HEK293 (cell line): Measurements from ENCODE around the gene MAN1C1.
A peak's percentile ranks its signal among the peaks of the same experiment; 100 is the strongest.

Source experiments
- CTCF ChIA-PET: fragments of 350-600 bp; formaldehyde crosslinking; extraction: SDS; loops from one replicate; lab custom pipeline; 2021; ENCODE audit warnings: antibody characterized with exemption; lab: Yijun Ruan, JAX
- POLR2A ChIA-PET: fragments of 300-600 bp; formaldehyde crosslinking; extraction: SDS; loops from one replicate; lab custom pipeline; 2020; ENCODE audit warnings: antibody characterized with exemption, inconsistent platforms; lab: Yijun Ruan, JAX
- H3K27ac ChIP-seq: fragments of 200-500 bp; sonication (Bioruptor generic); 2 replicates; pipeline ENCODE4 v1.5.1; 2014; ENCODE audit warnings: low read depth, low read length, control low read depth, inconsistent platforms; ENCODE audit errors: extremely low read depth
- H3K36me3 ChIP-seq, 2 experiments: fragments of 200-500 bp in 1 of 2; sonication (Bioruptor generic) in 1 of 2; 1 replicate in 1 of 2; 2 replicates in 1 of 2; pipeline ENCODE4 v1.5.1; 2014 to 2017; ENCODE audit warnings: inconsistent platforms in 2 of 2, low read length in 2 of 2; ENCODE audit not compliant: control insufficient read depth in 2 of 2, insufficient read depth in 1 of 2
- H3K4me1 ChIP-seq: fragments of 200-500 bp; sonication (Bioruptor generic); 2 replicates; pipeline ENCODE4 v1.5.1; 2014; ENCODE audit warnings: mild to moderate bottlenecking, low read length, inconsistent platforms; ENCODE audit not compliant: control insufficient read depth, insufficient read depth
- H3K4me3 ChIP-seq: 2 replicates; pipeline ENCODE4 v1.5.1; 2011; ENCODE audit warnings: low read depth, mild to moderate bottlenecking, control low read depth, low read length, moderate library complexity
- H3K9me3 ChIP-seq: fragments of 200-500 bp; sonication (Bioruptor generic); 2 replicates; pipeline ENCODE4 v1.5.1; 2014; ENCODE audit warnings: low read depth, low read length, inconsistent platforms; ENCODE audit not compliant: control insufficient read depth, insufficient read depth
- BCL11B ChIP-seq: fragments of 450-650 bp; formaldehyde crosslinking; IDR thresholded peaks from 2 replicates; pipeline ENCODE4 v1.5.1; 2016; ENCODE audit warnings: low read depth, missing biosample characterization, missing genetic modification characterization
- GLIS2 ChIP-seq: fragments of 450-650 bp; formaldehyde crosslinking; IDR thresholded peaks from 2 replicates; pipeline ENCODE4 v1.5.1; 2016; ENCODE audit warnings: missing biosample characterization, missing genetic modification characterization
- PRDM10 ChIP-seq: fragments of 450-650 bp; formaldehyde crosslinking; IDR thresholded peaks from 2 replicates; pipeline ENCODE4 v1.5.1; 2016; ENCODE audit warnings: missing biosample characterization, missing genetic modification characterization
- YY1 ChIP-seq: fragments of 450-650 bp; formaldehyde crosslinking; IDR thresholded peaks from 2 replicates; pipeline ENCODE4 v1.5.1; 2018; ENCODE audit warnings: missing biosample characterization, missing genetic modification characterization
- ZBTB10 ChIP-seq: fragments of 450-650 bp; formaldehyde crosslinking; IDR thresholded peaks from 2 replicates; pipeline ENCODE4 v1.5.1; 2016; ENCODE audit warnings: missing biosample characterization, missing genetic modification characterization
- ZIC2 ChIP-seq: fragments of 450-650 bp; formaldehyde crosslinking; IDR thresholded peaks from 2 replicates; pipeline ENCODE4 v1.5.1; 2016; ENCODE audit warnings: missing biosample characterization, missing genetic modification characterization
- ZNF114 ChIP-seq: fragments of 450-650 bp; formaldehyde crosslinking; IDR thresholded peaks from 2 replicates; pipeline ENCODE4 v1.5.0; 2017; ENCODE audit warnings: missing biosample characterization, missing genetic modification characterization
- ZNF18 ChIP-seq: fragments of 450-650 bp; formaldehyde crosslinking; IDR thresholded peaks from 2 replicates; pipeline ENCODE4 v1.5.1; 2016; ENCODE audit warnings: missing biosample characterization, missing genetic modification characterization
- ZNF239 ChIP-seq: fragments of 450-650 bp; formaldehyde crosslinking; IDR thresholded peaks from 2 replicates; pipeline ENCODE4 v1.5.1; 2016; ENCODE audit warnings: missing biosample characterization, missing genetic modification characterization
- ZNF426 ChIP-seq: fragments of 450-650 bp; formaldehyde crosslinking; IDR thresholded peaks from 2 replicates; pipeline ENCODE4 v1.5.1; 2017; ENCODE audit warnings: missing biosample characterization, missing genetic modification characterization, mild to moderate bottlenecking, inconsistent platforms, moderate library complexity
- ZNF473 ChIP-seq: fragments of 450-650 bp; formaldehyde crosslinking; IDR thresholded peaks from 2 replicates; pipeline ENCODE4 v1.5.1; 2017; ENCODE audit warnings: missing biosample characterization, missing genetic modification characterization
- ZNF518A ChIP-seq: fragments of 450-650 bp; formaldehyde crosslinking; conservative IDR thresholded peaks from 2 replicates; pipeline ENCODE4 v1.5.1; 2016; ENCODE audit warnings: low read depth, missing biosample characterization, missing genetic modification characterization
- ZNF521 ChIP-seq: fragments of 450-650 bp; formaldehyde crosslinking; IDR thresholded peaks from 2 replicates; pipeline ENCODE4 v1.5.1; 2017; ENCODE audit warnings: missing biosample characterization, mild to moderate bottlenecking, missing genetic modification characterization
- ZNF639 ChIP-seq: fragments of 450-650 bp; formaldehyde crosslinking; IDR thresholded peaks from 2 replicates; pipeline ENCODE4 v1.5.1; 2016; ENCODE audit warnings: missing biosample characterization, missing genetic modification characterization
- TF ChIP-seq, protein P1 (sequence below): fragments of 450-650 bp; formaldehyde crosslinking; IDR thresholded peaks from 2 replicates; pipeline ENCODE4 v1.5.1; 2016; ENCODE audit warnings: missing biosample characterization, missing genetic modification characterization

MAN1C1 gene

DNA sequence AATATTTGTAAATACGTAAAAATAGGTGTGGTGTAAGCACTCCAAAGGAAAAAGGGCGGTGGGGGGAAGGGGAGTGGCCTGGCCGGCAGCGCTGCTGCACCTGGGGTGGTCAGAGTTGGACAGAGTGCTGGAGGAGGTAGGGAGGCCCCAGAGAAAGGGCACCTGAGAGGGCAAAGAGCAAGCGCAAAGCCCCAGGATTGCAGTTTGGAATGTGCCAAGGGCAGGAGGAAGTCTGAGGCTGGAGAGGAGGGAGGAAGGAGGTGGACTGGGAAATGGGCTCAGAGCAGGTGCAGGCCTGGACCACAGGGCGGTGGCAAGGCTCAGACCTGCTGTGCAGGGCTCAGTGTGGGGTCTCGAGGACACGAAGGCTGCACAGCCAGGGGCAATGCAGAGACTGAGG lies 42.6 kb upstream of the MAN1C1 start:
- ChIA-PET CTCF (interaction anchor here (0.6 to 3.1 kb wide), 10 partner anchors 8 to 328 kb away, joined by 3 to 19 read pairs (median 3); no protein-coding TSS in a partner anchor), POLR2A (no interaction called here)
- no peak overlapping the region for H3K4me3 ChIP-seq
- H3K27ac ChIP-seq: no peak overlapping the region
- H3K9me3 ChIP-seq: no peaks in the 10 kb centered on the region
- no peak for TF ChIP-seq BCL11B (tag by site-specific recombination)
- TF ChIP-seq ZIC2 (tag by site-specific recombination): peak; percentile 80
- TF ChIP-seq GLIS2: 0 out of 2 replicates have a peak, but pooled peaks have one; percentile 21
- no peak for TF ChIP-seq ZNF473 (tag by site-specific recombination)
- no peaks in the 10 kb centered on the region for H3K4me1 ChIP-seq
- no peaks in the 10 kb centered on the region for H3K36me3 ChIP-seq

GRCh38 chr1:25575191-25575590 lies 41.4 kb upstream of the MAN1C1 start:
- no peak overlapping the region for H3K4me3 ChIP-seq
- POLR2A ChIA-PET: interaction anchor here (0.6 to 0.7 kb wide), 2 partner anchors 21 to 178 kb away, joined by 3 to 5 read pairs; no protein-coding TSS in a partner anchor
- no peaks in the 10 kb centered on the region for H3K4me1 ChIP-seq
- no peaks in the 10 kb centered on the region for H3K9me3 ChIP-seq
- no peaks in the 10 kb centered on the region for H3K36me3 ChIP-seq
- CTCF ChIA-PET: interaction anchor here (0.6 to 1.0 kb wide), 2 partner anchors 223 to 653 kb away, joined by 4 read pairs; no protein-coding TSS in a partner anchor
- no peak overlapping the region for H3K27ac ChIP-seq
- TF ChIP-seq ZBTB10 (tag by site-specific recombination): no peak
- no peak for TF ChIP-seq YY1 (tag by site-specific recombination)
- no peak for TF ChIP-seq ZNF18 (tag by site-specific recombination)
- TF ChIP-seq, protein P1, sequence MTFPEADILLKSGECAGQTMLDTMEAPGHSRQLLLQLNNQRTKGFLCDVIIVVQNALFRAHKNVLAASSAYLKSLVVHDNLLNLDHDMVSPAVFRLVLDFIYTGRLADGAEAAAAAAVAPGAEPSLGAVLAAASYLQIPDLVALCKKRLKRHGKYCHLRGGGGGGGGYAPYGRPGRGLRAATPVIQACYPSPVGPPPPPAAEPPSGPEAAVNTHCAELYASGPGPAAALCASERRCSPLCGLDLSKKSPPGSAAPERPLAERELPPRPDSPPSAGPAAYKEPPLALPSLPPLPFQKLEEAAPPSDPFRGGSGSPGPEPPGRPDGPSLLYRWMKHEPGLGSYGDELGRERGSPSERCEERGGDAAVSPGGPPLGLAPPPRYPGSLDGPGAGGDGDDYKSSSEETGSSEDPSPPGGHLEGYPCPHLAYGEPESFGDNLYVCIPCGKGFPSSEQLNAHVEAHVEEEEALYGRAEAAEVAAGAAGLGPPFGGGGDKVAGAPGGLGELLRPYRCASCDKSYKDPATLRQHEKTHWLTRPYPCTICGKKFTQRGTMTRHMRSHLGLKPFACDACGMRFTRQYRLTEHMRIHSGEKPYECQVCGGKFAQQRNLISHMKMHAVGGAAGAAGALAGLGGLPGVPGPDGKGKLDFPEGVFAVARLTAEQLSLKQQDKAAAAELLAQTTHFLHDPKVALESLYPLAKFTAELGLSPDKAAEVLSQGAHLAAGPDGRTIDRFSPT: no peak
- TF ChIP-seq ZNF426 (tag by site-specific recombination): no peak
- TF ChIP-seq PRDM10 (tag by site-specific recombination): no peak
- no peak for TF ChIP-seq ZNF239 (tag by site-specific recombination)
- TF ChIP-seq ZNF114: no peak
- TF ChIP-seq ZNF521 (tag by site-specific recombination): no peak
- no peak for TF ChIP-seq ZNF639
- TF ChIP-seq ZNF518A: no peak
